Prostate gland (tissue), 2 donors: ENCODE measurements around the gene NEUROD4. TPM values are rescaled to one million over a fixed set of nuclear protein-coding genes. Genes with fewer than 3 reads are reported as not detected.

Experiments used
- DNase-seq: peaks from one replicate; pipeline ENCODE4 v3.0.0-alpha.2; 2019; ENCODE audit warnings: low spot score
- H3K27ac ChIP-seq, 2 donors: fragments of 200-600 bp; sonication (generic); 2 replicates each; pipeline ENCODE4 v1.5.1; 2017 to 2019
- H3K27me3 ChIP-seq: fragments of 200-600 bp; sonication (generic); replicated peaks from 2 replicates; pipeline ENCODE4 v1.5.1; 2019; ENCODE audit not compliant: insufficient read depth
- H3K36me3 ChIP-seq, 2 donors: fragments of 200-600 bp; sonication (generic); 1 replicate in 1 of 2; 2 replicates in 1 of 2; pipeline versions ENCODE4 v1.5.1 to v1.8.1; 2017 to 2019
- H3K4me1 ChIP-seq: fragments of 200-600 bp; sonication (generic); replicated peaks from 2 replicates; pipeline ENCODE4 v1.5.1; 2019
- H3K4me3 ChIP-seq, 2 donors: fragments of 200-600 bp; sonication (generic); 2 replicates each; pipeline ENCODE4 v1.5.1; 2017 to 2019
- H3K9me3 ChIP-seq: fragments of 200-600 bp; sonication (generic); 2 replicates; pipeline ENCODE4 v1.5.1; 2017
- CTCF ChIP-seq, 4 experiments: fragments of 200-600 bp in 2 of 4; fragments of 450-650 bp in 2 of 4; sonication (generic) in 2 of 4; IDR thresholded peaks; 1 replicate in 3 of 4; 2 replicates in 1 of 4; pipeline ENCODE4 v1.5.1; 2016 to 2019; ENCODE audit warnings: antibody characterized with exemption in 4 of 4, mild to moderate bottlenecking in 2 of 4, moderate library complexity in 2 of 4
- POLR2A ChIP-seq: fragments of 450-650 bp; IDR thresholded peaks from one replicate; pipeline ENCODE4 v1.6.1; 2016; ENCODE audit warnings: antibody characterized with exemption, mild to moderate bottlenecking
- POLR2AphosphoS5 ChIP-seq: sonication (generic); formaldehyde crosslinking; IDR thresholded peaks from one replicate; pipeline ENCODE4 v1.6.1; 2017; ENCODE audit warnings: antibody characterized with exemption
- WGBS: methylation state at CpG from one replicate; pipeline ENCODE4 v1.1.5; 2018; 5-methylcytosine and 5-hydroxymethylcytosine counted together
- intact Hi-C: fragments of 100-400 bp; cut with DNase I; formaldehyde crosslinking; loops from one replicate; pipeline ENCODE4 v1.14.2; 2022
- total RNA-seq, 2 donors: library from RNA; depleted of rRNA; stranded (reverse); fragments of >200 nt; gene quantifications; one replicate each; pipeline ENCODE4 v1.1.0, GENCODE V29; 2016

NEUROD4 gene
- total RNA-seq, 2 donors from 2014 or later: 0.11 TPM; not detected in 1

DNA sequence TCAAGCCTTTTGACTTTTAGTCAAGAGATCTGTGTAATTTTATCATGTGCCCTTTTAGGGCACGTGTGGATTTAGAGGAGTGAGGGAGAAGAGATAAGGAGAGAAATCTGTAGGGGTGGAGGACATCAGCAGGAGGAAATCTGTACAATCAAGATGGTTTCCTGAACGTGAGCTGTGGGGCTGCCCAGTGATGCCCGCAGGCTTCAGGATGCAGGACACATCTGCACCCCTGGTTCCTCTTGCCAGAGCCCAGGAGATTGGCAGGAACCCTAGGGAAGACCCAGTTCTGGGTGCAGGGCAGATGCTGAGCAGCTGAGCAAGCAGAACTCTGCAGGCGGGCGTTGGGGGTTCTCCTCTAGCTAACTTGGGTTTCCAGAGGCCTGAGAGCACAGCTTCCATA lies 23.6 kb upstream of the NEUROD4 start:
- Histone ChIP-seq H3K36me3 (no peaks in the 10 kb centered on the region), H3K27ac (no peak overlapping the region), H3K4me1 (no peaks in the 10 kb centered on the region), H3K27me3 (no peaks in the 10 kb centered on the region), H3K9me3 (no peaks in the 10 kb centered on the region), H3K4me3 (no peak overlapping the region)
- TF ChIP-seq CTCF (IDR thresholded peaks at IDR 0.05) (no peak), POLR2A (no peak), POLR2AphosphoS5 (no peak)
- 59% methylated on average over 5 of the region's 5 CpGs for WGBS
- DNase-seq: no peak
- intact Hi-C loops: no loop called here

DNA sequence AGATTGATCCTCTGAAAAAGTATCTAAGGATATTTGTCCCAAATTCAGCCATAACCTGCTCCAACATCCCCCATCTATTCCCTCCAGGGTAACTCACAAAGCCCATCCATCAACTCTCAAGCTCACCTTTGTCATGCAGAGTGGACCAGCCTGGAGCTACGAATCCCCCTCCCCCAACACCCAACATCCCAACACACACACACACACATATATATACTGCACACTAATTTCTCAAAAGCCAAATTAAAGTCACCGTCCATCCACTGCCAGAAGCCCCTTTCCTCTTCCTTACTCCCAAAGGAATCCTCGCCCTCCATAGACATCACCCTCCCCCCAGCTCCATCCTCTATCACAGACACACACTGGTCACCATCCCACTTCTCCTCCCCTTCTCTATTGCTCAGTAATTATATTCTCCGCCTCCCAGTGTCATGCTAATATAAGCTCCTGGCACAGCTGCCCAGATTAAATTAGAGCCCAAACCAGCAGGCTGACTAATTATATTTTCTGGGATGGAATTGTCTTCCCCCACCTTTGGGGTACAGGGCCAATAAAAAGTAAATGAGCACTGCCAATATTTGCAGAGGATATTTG lies 21.7 kb upstream of the NEUROD4 start:
- WGBS: 64% methylated on average over 4 of the region's 4 CpGs
- TF ChIP-seq CTCF (IDR thresholded peaks at IDR 0.05): no peak
- no peak for TF ChIP-seq POLR2AphosphoS5
- no peak for TF ChIP-seq POLR2A
- no peaks in the 10 kb centered on the region for H3K36me3 ChIP-seq
- no peak overlapping the region for H3K4me3 ChIP-seq
- intact Hi-C loops: no loop called here
- H3K27ac ChIP-seq: no peak overlapping the region
- DNase-seq: no peak
- H3K27me3 ChIP-seq: no peaks in the 10 kb centered on the region
- no peaks in the 10 kb centered on the region for H3K4me1 ChIP-seq
- no peaks in the 10 kb centered on the region for H3K9me3 ChIP-seq

DNA sequence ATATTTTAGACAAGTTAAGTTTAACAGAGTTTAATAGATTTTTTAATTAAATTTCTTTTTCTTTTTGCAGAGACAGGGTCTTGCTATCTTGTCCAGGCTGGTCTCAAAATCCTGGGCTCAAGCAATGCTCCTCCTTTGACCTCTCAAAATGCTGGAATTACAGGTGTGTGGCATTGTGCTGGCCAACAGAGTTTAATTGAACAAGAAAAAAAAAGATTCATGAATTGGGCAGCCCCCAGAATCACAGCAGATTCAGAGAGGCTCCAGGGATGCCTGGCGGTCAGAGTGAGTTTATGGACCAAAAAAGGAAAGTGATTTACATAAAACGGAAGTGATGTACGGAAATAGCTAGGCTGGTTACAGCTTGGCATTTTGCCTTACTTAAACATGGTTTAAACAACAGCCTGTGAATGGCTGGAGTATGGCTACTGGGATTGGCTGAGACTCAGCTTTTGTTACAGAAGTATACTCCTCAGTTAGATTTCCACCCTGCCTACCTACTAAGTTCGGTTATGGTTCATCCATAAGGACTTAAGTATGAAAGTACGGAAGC lies 20.7 kb upstream of the NEUROD4 start:
- intact Hi-C loops: no loop called here
- no peak overlapping the region for H3K4me3 ChIP-seq
- H3K36me3 ChIP-seq: no peaks in the 10 kb centered on the region
- no peaks in the 10 kb centered on the region for H3K9me3 ChIP-seq
- no peak for DNase-seq
- TF ChIP-seq POLR2A: no peak
- 50% methylated on average over 5 of the region's 5 CpGs for WGBS
- no peak overlapping the region for H3K27ac ChIP-seq
- no peaks in the 10 kb centered on the region for H3K27me3 ChIP-seq
- H3K4me1 ChIP-seq: no peaks in the 10 kb centered on the region

DNA sequence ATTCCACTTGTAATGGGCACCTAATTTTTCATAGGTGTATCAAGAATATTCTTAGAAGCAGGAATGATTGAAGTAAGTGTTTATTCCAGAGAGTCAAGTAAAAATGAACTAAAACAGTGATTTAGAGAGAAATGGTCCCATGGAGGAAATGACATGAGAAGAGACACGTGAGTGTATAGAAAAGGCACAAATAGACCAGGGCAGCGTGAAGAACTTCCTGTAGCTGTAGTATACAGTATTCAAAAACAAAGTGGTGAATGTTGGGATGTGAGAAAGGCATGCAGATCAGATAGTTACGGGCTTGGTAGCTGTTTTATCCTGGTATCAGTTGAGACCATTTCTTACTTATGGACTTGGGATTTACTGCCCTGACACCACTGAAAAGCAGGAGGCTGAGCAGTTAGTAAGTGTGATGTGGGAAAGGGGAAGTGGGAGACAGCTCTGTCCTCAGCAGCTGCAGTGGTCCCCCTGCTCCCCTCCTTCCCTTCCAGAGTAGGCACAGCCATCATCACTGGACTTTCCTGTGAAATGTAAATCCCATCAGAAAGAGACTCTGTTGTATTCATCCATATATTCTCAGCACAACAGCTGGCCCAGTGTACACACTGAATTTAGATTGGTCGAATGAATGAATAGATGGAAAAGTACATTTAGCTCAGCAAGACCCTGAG lies 18.4 kb upstream of the NEUROD4 start:
- Histone ChIP-seq H3K27me3 (no peaks in the 10 kb centered on the region), H3K27ac (no peak overlapping the region), H3K4me3 (no peak overlapping the region), H3K4me1 (no peaks in the 10 kb centered on the region), H3K36me3 (no peaks in the 10 kb centered on the region), H3K9me3 (no peaks in the 10 kb centered on the region)
- intact Hi-C loops: no loop called here
- no peak for DNase-seq
- TF ChIP-seq POLR2AphosphoS5 (no peak), POLR2A (no peak), CTCF (IDR thresholded peaks at IDR 0.05) (no peak)
- WGBS: 72% methylated on average over 4 of the region's 4 CpGs

DNA sequence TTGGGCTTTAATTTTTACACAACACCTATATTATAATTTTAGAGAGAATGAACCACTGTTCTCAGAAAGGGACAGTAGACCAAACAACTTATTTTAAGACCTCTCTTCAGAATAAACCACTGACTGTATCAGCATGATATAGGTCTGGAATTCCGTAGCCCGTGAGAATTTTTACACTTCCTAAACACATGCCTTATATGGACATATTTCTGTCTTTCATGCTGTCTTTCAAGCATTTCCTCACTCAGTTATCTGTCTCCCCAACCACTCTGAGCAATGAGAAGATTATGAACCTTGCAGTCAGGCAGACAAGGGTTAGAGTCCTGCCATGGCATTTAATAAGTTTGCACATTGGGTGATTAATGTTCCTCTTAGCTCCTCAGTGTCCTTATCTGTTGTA lies 17.4 kb upstream of the NEUROD4 start:
- DNase-seq: no peak
- intact Hi-C loops: no loop called here
- no peak overlapping the region for H3K27ac ChIP-seq
- 67% methylated on average over 2 of the region's 2 CpGs for WGBS
- H3K9me3 ChIP-seq: no peaks in the 10 kb centered on the region
- H3K4me1 ChIP-seq: no peaks in the 10 kb centered on the region
- TF ChIP-seq POLR2AphosphoS5 (no peak), CTCF (IDR thresholded peaks at IDR 0.05) (no peak), POLR2A (no peak)
- no peaks in the 10 kb centered on the region for H3K36me3 ChIP-seq
- H3K4me3 ChIP-seq: no peak overlapping the region
- H3K27me3 ChIP-seq: no peaks in the 10 kb centered on the region
